COLO668 (cell line): ENCODE measurements around the gene KRTAP4-16.
A peak's percentile ranks its signal among the peaks of the same experiment; 100 is the strongest.
"Not testable (repeated sequence)": the region's sequence is repeated elsewhere in the genome, so short reads cannot be mapped to it uniquely, and the experiment has no call there.

ENCODE experiments used
- DNase-seq: peaks from one replicate; lab custom pipeline; 2025; ENCODE audit not compliant: unreplicated experiment; lab: John Stamatoyannopoulos, UW

Gene KRTAP4-16

GRCh38 chr17:41076788-41077187 lies 25.2 kb downstream of the KRTAP4-16 start:
- DNase-seq: no peak

DNA sequence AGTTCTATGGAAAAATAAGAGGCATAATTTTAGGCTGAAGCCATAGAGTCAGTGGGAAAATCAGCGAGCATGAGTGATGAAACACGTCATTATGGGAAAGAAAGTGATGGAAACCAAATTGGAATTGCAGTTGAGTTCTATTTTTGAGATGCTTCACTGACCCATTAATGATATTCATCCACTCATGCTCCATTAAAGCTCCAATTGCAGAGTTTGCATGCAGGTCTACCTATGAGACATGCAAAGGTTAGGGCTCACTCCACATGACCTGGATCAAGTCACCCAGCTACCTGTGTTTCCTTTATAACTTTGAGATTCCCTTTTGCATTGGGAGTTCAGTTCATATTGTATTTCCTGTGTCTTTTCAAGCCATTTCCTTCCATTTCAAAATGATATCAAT lies 28.3 kb downstream of the KRTAP4-16 start:
- no peak for DNase-seq

DNA sequence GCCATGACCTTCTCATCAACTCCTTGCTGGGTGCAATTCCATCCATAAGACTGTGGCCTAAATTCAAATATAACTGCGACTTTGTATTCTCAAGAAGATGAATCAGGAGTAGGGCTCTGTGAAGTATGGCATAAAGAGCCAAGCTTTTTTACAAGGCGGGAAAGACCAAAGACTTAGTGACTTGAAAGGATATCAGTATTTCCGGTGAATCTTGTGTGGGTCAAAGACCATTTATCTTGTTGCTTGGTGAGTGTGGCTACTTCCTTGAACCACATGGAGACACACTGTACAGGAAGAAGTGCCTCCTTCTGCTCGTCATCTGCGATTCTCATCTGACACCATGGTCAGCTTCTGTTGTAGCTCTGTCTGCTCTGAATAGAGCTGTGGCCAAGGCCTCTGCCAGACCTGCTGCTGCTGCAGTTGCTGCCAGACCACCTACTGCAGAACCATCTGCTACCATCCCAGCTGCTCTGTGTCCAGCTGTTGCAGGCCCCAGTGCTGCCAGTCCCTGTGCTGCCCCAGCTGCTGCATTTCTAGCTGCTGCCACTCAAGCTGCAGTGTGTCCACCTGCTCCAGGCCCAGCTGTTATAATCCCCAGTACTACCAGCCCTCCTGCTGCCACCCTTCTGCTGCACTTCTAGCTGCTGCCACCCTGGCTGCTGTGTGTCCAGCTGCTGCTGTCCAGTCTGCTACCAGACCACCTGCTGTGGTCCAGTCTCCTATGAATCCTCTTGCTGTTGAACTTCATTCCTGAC lies 30.2 kb downstream of the KRTAP4-16 start:
- DNase-seq: peak; percentile 11

DNA sequence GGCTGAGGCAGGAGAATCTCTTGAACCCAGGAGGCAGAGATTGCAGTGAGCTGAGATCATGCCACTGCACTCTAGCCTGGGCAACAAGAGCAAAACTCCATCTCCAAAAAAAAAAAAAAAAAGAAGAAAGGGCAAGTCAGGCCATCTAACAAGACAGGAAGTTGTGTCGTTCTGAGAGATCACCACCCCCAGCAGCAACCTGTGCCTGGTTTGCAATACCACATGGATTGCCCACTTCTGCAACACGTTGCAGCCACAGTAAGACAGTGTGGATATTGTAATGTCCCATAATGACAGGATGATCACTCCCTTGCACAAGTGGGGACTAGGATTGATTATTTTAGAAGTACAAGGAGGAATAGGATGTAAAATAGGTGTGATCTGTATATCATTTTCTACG lies 33.0 kb downstream of the KRTAP4-16 start:
- DNase-seq: no peak

GRCh38 chr17:41067281-41067680 lies 34.7 kb downstream of the KRTAP4-16 start:
- DNase-seq: no peak

GRCh38 chr17:41065829-41066624 lies 36.0 kb downstream of the KRTAP4-16 start, which contains the start of gene KRTAP2-4:
Gene KRTAP2-4, minus strand, starts transcription at chr17:41065879. Its CDS starts 34 bp downstream, at chr17:41065845.
- DNase-seq: no peak

DNA sequence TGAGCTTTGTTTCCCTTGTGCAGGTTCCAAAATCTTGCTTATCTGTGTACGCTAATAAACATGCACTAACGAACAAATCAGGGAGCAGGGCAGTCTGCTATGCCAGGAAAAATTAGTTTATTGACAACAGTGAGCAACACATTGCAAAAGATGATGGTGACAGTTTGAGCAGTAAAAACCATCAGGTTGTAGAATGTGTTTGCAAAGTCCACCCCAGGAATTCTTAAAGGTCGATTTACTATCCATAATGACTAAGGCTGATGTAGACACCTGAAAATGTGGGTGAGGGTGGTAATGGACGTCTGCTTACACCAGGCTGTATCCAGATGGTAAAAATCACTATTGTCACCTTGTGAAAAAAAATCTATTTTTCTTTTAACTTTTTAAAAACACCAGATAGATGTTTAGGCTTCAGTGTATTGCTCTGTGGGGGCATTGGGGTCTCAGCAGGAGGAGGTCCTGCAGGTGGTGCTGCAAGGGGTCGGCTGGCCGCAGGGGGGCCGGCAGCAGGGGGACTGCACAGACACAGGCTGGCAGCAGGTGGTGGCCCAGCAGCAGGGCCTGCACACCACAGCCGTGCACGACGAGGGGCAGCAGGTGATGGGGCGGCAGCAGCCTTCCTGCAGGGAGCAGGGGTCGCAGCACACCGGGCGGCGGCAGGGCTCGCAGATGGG lies 36.9 kb downstream of the KRTAP4-16 start:
- DNase-seq: not testable (repeated sequence)

- no peak for DNase-seq
Measured at GRCh38 chr17:41064301-41064700, 37.7 kb downstream of the KRTAP4-16 start.

GRCh38 chr17:41063449-41063848 lies 38.6 kb downstream of the KRTAP4-16 start:
- no peak for DNase-seq

DNA sequence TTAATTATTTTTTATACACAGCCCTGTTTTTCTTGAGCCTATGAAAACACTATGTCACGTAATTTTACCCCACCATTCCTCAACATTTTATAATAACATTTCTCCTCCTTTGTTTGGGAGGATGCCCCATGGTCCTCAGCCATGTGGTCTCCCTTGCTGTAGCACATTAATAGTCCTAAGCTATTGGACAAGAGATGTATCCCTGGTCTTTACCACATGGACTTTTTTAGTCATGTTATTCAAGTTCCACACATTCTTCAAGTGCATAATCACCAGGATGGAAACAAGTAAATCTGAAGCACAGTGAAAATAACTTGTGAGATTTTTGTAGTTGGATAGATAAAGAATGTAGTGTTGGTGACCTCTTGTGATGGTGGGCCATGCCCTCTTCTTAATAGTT lies 40.0 kb downstream of the KRTAP4-16 start:
- DNase-seq: no peak

DNA sequence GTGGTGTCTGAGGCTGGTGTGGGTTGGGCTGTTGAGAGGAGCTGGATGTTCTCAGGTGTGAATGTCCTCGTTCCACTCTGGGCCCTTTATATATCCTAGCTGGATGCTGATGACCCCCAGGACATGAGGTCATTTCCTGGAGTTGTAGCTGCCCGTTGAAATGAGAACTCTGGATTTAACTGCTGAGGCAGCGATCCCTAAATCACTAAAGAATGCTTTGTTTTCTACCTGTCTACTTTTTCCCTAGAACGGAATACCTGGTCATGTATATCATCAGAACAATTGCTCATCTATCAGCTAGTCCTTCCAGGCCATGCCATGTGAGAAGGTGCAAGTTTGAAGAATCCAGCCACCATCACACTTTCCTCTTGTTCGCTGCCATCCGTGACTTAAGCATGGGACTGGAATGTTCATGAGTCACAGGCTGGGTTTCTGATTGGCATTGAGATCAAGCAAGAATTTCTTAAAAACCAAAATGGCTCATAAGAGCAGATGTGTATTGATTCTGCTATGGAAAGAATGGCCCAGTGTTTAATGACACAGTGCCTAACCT lies 41.9 kb downstream of the KRTAP4-16 start, which contains the start of gene KRTAP2-3:
TSS of gene KRTAP2-3 (minus strand) at position 63 of the 553 bp plus-strand sequence. CDS start 64 bp downstream, outside the sequence.
- no peak for DNase-seq

GRCh38 chr17:41059276-41060051 lies 42.5 kb downstream of the KRTAP4-16 start:
- DNase-seq: not testable (repeated sequence)

- no peak for DNase-seq
Measured at GRCh38 chr17:41058741-41059140, 43.3 kb downstream of the KRTAP4-16 start.

DNA sequence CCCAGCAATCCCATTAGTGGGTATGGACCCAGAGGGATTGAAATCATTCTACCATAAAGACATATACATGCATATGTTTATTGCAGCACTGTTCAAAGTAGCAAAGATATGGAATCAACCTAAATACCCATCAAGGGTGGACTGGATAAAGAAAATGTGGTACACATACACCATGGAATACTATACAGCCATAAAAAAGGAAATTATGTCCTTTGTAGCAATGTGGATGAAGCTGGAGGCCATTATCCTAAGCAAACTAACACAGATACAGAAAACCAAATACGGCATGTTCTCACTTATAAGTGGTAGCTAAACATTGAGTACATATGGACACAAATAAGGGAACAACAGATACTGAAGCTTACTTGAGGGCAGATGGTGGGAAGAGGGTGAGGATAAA lies 44.5 kb downstream of the KRTAP4-16 start:
- DNase-seq: no peak

DNA sequence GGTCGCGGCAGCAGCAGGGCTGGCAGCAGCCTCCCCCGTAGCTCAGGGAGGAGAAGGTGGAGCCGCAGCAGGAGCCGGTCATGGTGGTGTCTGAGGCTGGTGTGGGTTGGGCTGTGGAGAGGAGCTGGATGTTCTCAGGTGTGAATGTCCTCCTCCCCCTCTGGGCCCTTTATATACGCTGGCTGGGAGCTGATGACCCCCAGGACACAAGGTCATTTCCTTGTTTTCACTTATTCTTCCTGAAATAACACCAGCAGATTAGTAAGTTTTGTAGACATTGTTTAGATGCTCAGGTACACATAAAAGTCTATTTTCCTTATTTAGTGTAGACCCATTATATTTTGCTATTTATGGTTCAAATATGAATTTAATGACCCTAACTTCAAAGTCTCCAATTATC lies 46.9 kb downstream of the KRTAP4-16 start, which contains the start of gene KRTAP2-2:
TSS of gene KRTAP2-2 (minus strand) at position 101 of the 400 bp plus-strand sequence. CDS start at position 82, 19 bp downstream.
- not testable (repeated sequence) for DNase-seq

GRCh38 chr17:41054556-41054955 lies 47.5 kb downstream of the KRTAP4-16 start:
- DNase-seq: not testable (repeated sequence)

DNA sequence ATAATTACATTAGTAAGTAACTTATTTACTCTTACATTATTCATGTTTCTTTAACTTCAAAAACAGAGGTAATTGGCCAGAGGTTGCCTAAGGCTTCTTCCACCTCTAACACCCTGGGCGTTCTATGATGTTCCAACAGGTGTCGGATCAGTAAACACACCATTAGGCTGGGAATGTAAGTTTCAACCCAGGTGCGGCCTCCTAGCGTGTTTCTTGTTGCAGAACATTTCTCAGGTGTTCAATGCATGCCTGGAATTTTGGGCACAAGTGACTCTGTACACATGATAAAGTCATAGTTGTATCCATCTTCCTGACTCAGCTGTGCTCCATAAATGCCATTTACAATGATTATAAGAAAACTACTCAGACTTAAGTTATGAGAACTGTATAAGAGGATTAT lies 48.0 kb downstream of the KRTAP4-16 start:
- DNase-seq: no peak

GRCh38 chr17:41052566-41052965 lies 49.4 kb downstream of the KRTAP4-16 start:
- DNase-seq: no peak
